H1 (cell line): ENCODE measurements around the gene GALNT17. TPM values are rescaled to one million over a fixed set of nuclear protein-coding genes. Genes with fewer than 3 reads are reported as not detected.

ENCODE experiments used
- ASH2L ChIP-seq: fragments of 200-600, 300-600 bp; sonication (generic); IDR thresholded peaks from one replicate; pipeline ENCODE4 v1.7.1; 2017; ENCODE audit warnings: low read length
- CHD1 ChIP-seq: IDR thresholded peaks from 2 replicates; pipeline ENCODE4 v1.6.1; 2012; ENCODE audit warnings: low read depth, low read length, improper control_type of control experiment
- RAD21 ChIP-seq, 2 experiments: IDR thresholded peaks in 1 of 2; conservative IDR thresholded peaks in 1 of 2; 2 replicates each; pipeline ENCODE4 v1.6.1; 2011; ENCODE audit warnings: low read depth in 2 of 2, low read length in 2 of 2, improper control_type of control experiment in 1 of 2, inconsistent platforms in 1 of 2, mild to moderate bottlenecking in 1 of 2, moderate library complexity in 1 of 2
- SP1 ChIP-seq: IDR thresholded peaks from 2 replicates; pipeline ENCODE4 v1.6.1; 2011; ENCODE audit warnings: low read depth, low read length
- TAF1 ChIP-seq: IDR thresholded peaks from 2 replicates; pipeline ENCODE4 v1.6.1; 2011; ENCODE audit warnings: mild to moderate bottlenecking, low read depth, low read length
- TBP ChIP-seq: IDR thresholded peaks from 2 replicates; pipeline ENCODE4 v1.6.1; 2011; ENCODE audit warnings: low read depth, low read length, improper control_type of control experiment
- polyA plus RNA-seq, 7 experiments: library from polyadenylated mRNA; depleted of rRNA in 3 of 7; stranded (reverse) in 5 of 7; unstranded in 2 of 7; fragments of >200 nt in 5 of 7; fragments of 200-250 nt in 2 of 7; gene quantifications; 1 replicate in 5 of 7; 2 replicates in 1 of 7; 4 replicates in 1 of 7; pipeline versions ENCODE4 v1.2.1 to v1.2.3, GENCODE V29; 2011 to 2013; ENCODE audit warnings: missing spikeins in 2 of 7, mixed read lengths in 2 of 7
- total RNA-seq: library from RNA; stranded (reverse); fragmentation: NEBNext Ultra II Directional; extraction: Animal tissue kit (Norgen Biotek cat#: 25700); gene quantifications from 2 replicates; pipeline ENCODE4 v1.2.1, GENCODE V29; 2021

GALNT17 gene
- total and polyA plus RNA-seq, 2 of the 8 experiments (the other 6 are each of a cell fraction or from before 2014, with no cell fraction given): 37.7 to 47.0 TPM

GRCh38 chr7:71486414-71486813, 354.5 kb downstream of the GALNT17 start (continued):
- TF ChIP-seq TBP (no peak), SP1 (no peak), TAF1 (no peak), CHD1 (no peak), ASH2L (no peak), RAD21 (IDR thresholded peaks at IDR 0.05 in 1 of 2, conservative IDR thresholded peaks at IDR 0.05 in 1 of 2; ENCODE audit: low read depth in 2 of 2, low read length in 2 of 2) (no peak)
